Liver (tissue), 3 donors: ENCODE results near the gene TMEM44.

ENCODE experiments used
- CTCF ChIP-seq: fragments of 150-350 bp; IDR thresholded peaks from 2 replicates; pipeline ENCODE4 v1.5.1; 2017; ENCODE audit warnings: improper control_type of control experiment, low read depth, low read length; ENCODE audit not compliant: missing input control
- JUND ChIP-seq, 2 donors: IDR thresholded peaks; 2 replicates each; pipeline ENCODE4 v1.6.1; 2016; ENCODE audit warnings: antibody characterized with exemption in 2 of 2
- MAX ChIP-seq: IDR thresholded peaks from 2 replicates; pipeline ENCODE4 v1.6.1; 2016; ENCODE audit warnings: antibody characterized with exemption
- TAF1 ChIP-seq: conservative IDR thresholded peaks from 2 replicates; pipeline ENCODE4 v1.6.1; 2016; ENCODE audit warnings: antibody characterized with exemption, mild to moderate bottlenecking
- donor health status: healthy.
- donor health status: healthy.

GRCh38 chr3:194541483-194541882 lies 91.7 kb downstream of the TMEM44 start:
- TF ChIP-seq CTCF (no peak), JUND (IDR thresholded peaks at IDR 0.05) (no peak), MAX (no peak), TAF1 (no peak)
